Cerebellar cortex (tissue), 1 donor: Measurements from ENCODE around the gene KCNV2.
A peak's percentile ranks its signal among the peaks of the same experiment; 100 is the strongest.

Experiments used
- DNase-seq: peaks from one replicate; pipeline ENCODE4 v3.0.0-alpha.2; 2015; ENCODE audit warnings: low spot score

KCNV2 gene

GRCh38 chr9:2720179-2720654 lies 2.9 kb downstream of the KCNV2 start:
- DNase-seq = no peak

DNA sequence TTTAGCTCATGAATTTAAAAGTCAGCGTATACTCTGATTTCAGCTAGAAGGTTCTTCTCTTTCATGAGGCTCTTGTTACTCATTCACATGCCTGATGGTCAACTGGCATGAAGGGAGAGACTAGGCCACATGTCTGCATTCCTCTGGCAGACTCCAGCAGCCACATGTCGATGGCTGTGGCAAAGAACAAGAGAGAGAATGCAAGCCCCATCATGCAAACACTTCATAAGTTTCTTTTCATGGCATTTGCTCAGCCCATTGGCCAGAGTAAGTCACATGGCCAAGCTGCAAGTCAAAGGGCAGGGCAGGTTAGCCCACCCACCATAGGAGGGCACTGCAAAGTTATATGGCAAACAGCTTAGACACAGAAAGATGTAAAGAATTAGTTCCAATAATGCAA lies 5.4 kb downstream of the KCNV2 start:
- DNase-seq = no peak

DNA sequence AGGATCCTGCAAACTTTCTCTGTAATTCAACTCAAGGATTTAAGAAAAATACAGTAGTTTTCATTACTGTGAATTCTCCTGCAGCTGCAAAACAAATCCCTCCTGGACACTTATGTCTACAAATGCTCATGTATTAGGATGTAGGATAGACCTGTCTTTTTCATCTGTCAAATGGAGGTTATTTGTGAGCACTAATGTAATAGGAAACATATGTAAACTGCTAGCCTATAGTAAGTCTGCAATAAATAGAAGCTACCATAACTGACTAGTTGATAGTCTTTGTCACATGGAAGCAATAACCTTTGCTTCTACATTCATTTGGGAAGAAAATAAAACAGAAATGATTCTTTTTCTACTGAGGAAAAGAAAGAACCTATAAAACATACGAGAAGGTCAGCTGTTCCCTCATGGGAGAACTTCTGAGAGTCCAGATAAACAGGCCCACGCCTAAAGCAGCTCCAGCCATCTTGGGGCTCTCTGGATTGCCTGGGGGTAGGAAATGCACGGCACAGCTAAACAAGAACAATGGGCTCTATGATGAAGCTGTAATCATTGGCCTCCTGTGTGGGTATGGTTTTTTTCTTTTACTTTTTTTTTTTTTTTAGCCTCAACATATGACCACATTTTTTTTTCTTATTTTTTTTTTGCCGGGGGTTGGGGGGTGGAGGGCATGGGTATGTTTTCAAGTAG lies 6.2 kb downstream of the KCNV2 start:
- DNase-seq = no peak

- DNase-seq = no peak
Measured at GRCh38 chr9:2725126-2725525, 7.8 kb downstream of the KCNV2 start.

- DNase-seq = no peak
Measured at GRCh38 chr9:2725898-2726649, 8.8 kb downstream of the KCNV2 start.

DNA sequence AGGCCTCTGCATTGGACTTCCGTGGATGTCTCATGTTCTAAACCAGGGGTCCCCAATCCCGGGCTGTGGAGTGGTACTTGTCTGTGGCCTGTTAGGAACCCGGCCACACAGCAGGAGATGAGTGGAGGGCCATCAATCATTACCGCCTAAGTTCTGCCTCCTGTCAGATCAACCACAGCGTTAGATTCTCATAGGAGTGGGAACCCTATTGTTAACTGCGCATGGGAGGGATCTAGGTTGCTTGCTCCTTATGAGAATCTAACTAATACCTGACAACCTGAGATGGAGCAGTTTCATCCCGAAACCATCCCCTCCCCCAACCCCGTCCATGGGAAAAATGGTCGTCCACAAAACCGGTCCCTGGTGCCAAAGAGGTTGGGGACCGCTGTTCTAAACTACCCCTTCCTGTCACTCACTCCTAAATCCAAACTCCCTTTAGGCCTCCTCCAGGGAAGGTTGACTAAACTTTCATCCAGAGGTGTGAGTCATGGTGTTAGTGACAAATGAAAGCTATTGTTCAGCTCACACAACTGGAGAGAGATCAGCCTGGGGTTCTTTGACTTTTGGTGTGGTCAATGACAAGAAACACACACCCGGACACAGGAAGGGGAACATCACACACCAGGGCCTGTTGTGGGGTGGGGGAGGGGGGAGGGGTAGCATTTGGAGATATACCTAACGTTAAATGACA lies 9.5 kb downstream of the KCNV2 start:
- DNase-seq = no peak

- DNase-seq = no peak
Measured at GRCh38 chr9:2727374-2727773, 10.1 kb downstream of the KCNV2 start.

DNA sequence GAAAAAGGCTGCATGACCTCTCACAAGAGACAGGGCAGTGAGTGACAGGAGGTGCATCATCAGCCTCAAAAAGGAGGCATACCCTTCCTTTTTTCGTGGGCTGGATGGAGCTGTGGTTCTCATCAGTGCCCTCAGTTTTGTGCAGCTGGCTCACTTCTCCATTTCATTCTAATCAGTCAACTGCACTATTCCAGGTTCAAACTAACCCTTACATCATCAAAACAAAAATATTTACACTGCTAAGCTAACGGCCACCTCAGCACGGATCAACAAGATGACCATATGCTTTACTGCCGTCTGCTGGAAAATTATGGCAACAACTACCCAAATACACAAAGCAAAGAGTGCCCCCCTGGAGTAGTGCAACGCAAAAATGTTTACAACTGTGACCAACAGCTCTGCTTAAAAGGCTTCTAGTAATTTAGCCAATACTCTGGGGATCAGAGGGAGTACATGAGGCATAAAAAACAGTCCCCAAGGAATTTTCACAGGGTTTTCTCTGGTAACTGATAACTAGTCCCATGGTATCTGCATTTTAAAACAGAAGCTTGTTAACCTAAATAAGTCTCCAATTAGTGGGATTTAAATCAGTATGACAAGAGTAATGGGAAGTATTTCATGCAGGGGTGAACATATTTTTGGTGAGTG lies 10.8 kb downstream of the KCNV2 start:
- DNase-seq = peak; percentile 72

- DNase-seq = no peak
Measured at GRCh38 chr9:2729003-2729402, 11.7 kb downstream of the KCNV2 start.

DNA sequence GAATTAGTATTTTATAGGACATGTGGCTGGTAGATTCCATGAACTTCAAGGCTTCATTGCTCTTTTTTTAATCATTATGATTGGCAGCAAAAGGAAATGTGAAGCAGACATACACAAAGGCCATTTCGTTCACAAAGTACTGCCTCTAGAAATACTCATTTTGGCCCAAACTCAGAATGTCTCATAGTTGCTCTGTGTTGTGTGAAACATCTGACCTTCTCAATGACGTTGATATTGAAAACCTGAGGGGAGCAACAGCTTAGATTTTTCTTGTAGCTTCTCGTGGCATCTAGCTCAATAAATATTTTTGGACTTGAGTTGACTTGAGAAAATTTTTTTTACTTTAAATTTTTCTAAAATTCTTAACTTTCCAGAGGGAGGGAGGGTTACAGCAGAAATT lies 12.4 kb downstream of the KCNV2 start:
- DNase-seq = no peak

DNA sequence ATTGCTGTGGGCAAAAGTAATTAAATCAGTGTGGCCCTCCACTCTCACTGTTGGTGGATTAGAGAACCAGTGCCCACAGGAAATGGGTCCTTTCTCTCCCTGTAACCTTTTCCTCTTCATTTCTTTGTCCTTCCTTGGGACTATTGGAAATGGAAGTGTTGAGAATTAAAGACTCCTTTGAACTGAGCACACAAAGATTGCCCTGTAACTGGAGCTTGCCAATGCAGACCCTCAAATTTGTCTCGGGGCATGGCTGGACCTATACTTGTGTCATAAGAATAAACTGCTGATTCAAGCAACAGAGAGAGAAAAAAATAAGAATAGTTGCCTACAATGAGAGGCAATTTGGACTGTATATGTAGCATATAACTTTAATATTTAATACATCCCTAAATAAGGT lies 13.7 kb downstream of the KCNV2 start:
- no peak for DNase-seq

DNA sequence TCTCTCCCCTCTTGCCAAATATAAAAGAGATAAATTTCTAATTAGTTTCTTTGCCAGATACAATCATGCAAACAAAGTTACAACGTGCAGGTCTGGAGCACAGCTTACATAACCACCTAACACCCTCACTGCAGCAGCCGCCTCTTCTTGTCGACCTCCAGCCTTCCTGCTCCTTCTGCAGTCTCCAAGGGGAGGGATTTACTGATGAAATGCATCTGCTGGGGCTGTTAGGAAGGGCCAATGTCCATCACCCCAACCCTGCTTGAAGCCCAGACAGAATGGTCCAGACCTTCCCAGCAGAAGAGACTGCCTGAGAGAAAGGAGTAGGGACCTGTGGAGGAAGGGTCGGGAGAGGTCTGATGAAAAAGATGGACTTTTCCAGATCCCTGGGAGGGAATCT lies 15.2 kb downstream of the KCNV2 start:
- DNase-seq = no peak

- no peak for DNase-seq
Measured at GRCh38 chr9:2740616-2741015, 23.3 kb downstream of the KCNV2 start.

DNA sequence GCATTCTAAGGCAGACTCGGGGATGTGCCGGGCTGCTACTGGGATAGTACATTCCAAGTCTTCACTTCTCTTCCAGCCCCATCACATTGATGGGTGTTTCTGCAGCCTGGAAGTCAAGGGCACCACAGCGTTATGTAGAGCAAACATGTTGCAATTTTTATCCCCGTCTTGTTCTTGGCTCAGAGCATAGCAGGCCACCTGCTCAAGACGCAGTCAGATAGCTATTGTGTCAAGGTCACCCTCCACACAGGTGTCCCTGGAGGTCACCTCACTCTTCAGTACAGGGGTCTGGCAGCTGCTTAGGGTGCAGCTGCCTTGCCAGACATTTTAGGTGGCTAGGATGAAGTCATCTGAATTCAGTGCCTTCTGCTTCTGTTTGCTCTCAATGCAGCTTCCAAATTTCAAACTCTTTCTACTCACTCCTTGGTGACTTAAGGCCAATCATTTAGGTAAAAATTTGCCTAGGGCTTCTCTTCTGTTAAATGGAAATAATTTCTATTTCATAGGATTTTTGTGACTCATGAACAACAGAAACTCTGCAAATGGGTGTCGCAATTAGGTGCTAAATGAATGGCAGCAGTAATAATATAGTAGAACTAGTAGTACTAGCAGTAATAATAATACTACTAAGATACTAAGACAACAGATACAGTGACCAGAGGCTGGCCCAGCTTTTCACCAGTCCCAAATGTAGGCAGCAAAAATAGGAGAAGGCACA lies 24.3 kb downstream of the KCNV2 start:
- no peak for DNase-seq

- no peak for DNase-seq
Measured at GRCh38 chr9:2742214-2742613, 24.9 kb downstream of the KCNV2 start.

GRCh38 chr9:2743937-2744529 lies 26.7 kb downstream of the KCNV2 start:
- DNase-seq = no peak

- DNase-seq = no peak
Measured at GRCh38 chr9:2745560-2746380, 28.5 kb downstream of the KCNV2 start.

DNA sequence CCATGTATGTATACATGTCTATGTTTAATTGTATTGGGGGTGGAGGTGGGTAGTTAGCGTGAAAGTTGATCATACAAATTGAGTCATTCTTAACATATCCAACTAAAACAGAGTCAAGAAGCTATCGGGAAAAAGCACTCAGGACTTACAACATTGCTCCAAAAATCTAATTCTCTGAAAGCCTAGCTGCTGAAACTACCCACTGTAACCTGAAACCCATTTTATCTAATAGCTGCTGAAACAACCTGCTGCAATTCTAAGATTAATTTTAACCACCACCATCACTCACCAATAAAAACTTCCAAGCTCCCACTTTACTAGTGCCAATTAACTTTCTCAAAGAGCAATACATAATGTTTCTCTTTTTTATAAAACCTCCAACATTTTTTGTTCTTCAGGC lies 32.2 kb downstream of the KCNV2 start:
- no peak for DNase-seq

- no peak for DNase-seq
Measured at GRCh38 chr9:2755285-2755684, 38.0 kb downstream of the KCNV2 start.

- DNase-seq = no peak
Measured at GRCh38 chr9:2758162-2758897, 41.0 kb downstream of the KCNV2 start.
